ENCODE data around the gene PTGIR.
A peak's percentile ranks its signal among the peaks of the same experiment; 100 is the strongest.

The PTGIR gene

GRCh38 chr19:46661020-46661731 is 36.3 kb upstream of the PTGIR start, which contains the start of gene DACT3:
Gene DACT3 (minus strand): TSS chr19:46661182. CDS start chr19:46661064, 118 bp downstream.
- Histone ChIP-seq H3K4me3 (ENCODE audit: low read depth, low read length) (peak within 1 kb of the TSS; percentile 73), H3K27ac (peak within 1 kb of the TSS; percentile 62)
- no peak for TF ChIP-seq CTCF (IDR thresholded peaks at IDR 0.05; ENCODE audit: low read depth, low read length)

GRCh38 chr19:46660551-46661019 is 35.7 kb upstream of the PTGIR start:
- no peak for TF ChIP-seq CTCF (IDR thresholded peaks at IDR 0.05; ENCODE audit: low read depth, low read length)
- peak overlapping the region; percentile 51 for H3K27ac ChIP-seq
- DNase-seq, result peak; percentile 43

More at GRCh38 chr19:46661020-46661731, 36.3 kb upstream of the PTGIR start, which contains the start of gene DACT3:
- Histone ChIP-seq H3K36me3 (no peaks in the 10 kb centered on the region), H3K27me3 (ENCODE audit: insufficient read depth, low read depth, severe bottlenecking) (no peaks in the 10 kb centered on the region), H3K9me3 (ENCODE audit: severe bottlenecking) (no peaks in the 10 kb centered on the region)
- DNase-seq, result peak; percentile 100

DNA sequence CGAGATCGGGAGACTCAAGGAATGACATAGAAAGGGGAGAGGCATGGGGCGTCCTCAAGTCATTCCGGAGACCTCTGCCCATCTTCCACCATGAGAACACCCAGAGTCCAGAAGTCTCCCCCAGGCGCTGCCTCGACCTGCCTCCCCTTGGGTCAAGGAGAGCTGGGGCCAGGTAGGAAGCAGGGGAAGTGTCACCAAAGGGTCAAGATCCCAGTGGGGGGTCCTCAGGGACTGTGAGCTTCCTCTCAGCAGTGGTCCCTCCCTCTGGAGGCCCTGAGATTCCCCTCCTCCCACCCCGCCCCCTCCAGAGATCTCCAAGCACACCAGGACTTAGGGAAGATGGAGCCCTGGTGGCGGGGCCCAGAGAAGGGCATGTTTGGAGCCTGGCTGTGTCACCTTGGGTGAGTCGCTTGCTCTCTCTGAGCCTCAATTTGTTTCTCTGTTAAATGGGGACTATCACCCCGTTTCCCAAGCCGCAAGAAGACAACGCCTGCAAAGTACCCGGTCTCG is 35.2 kb upstream of the PTGIR start:
- DNase-seq, result peak; percentile 75
- Histone ChIP-seq H3K9me3 (ENCODE audit: severe bottlenecking) (no peaks in the 10 kb centered on the region), H3K27me3 (ENCODE audit: insufficient read depth, low read depth, severe bottlenecking) (no peaks in the 10 kb centered on the region), H3K4me3 (ENCODE audit: low read depth, low read length) (peak overlapping the region; percentile 73), H3K36me3 (no peaks in the 10 kb centered on the region), H3K27ac (peak overlapping the region; percentile 51)
- TF ChIP-seq CTCF (IDR thresholded peaks at IDR 0.05; ENCODE audit: low read depth, low read length), result 0 out of 2 replicates have a peak, but pooled peaks have one; percentile 0

More at GRCh38 chr19:46660551-46661019, 35.7 kb upstream of the PTGIR start:
- H3K27me3 ChIP-seq (ENCODE audit: insufficient read depth, low read depth, severe bottlenecking), result no peaks in the 10 kb centered on the region
- no peaks in the 10 kb centered on the region for H3K36me3 ChIP-seq
- H3K9me3 ChIP-seq (ENCODE audit: severe bottlenecking), result no peaks in the 10 kb centered on the region
- peak overlapping the region; percentile 73 for H3K4me3 ChIP-seq (ENCODE audit: low read depth, low read length)

- no peaks in the 10 kb centered on the region for H3K27me3 ChIP-seq (ENCODE audit: insufficient read depth, low read depth, severe bottlenecking)
- H3K4me3 ChIP-seq (ENCODE audit: low read depth, low read length), result peak overlapping the region; percentile 73
- H3K27ac ChIP-seq, result peak overlapping the region; percentile 51
- TF ChIP-seq CTCF (IDR thresholded peaks at IDR 0.05; ENCODE audit: low read depth, low read length), result no peak
- DNase-seq, result peak; percentile 73
- no peaks in the 10 kb centered on the region for H3K36me3 ChIP-seq
- H3K9me3 ChIP-seq (ENCODE audit: severe bottlenecking), result no peaks in the 10 kb centered on the region
Measured at GRCh38 chr19:46659151-46660007, 34.5 kb upstream of the PTGIR start.

GRCh38 chr19:46656541-46656940 is 31.7 kb upstream of the PTGIR start:
- H3K36me3 ChIP-seq, result no peaks in the 10 kb centered on the region
- DNase-seq, result no peak
- H3K4me3 ChIP-seq (ENCODE audit: low read depth, low read length), result no peak overlapping the region
- no peaks in the 10 kb centered on the region for H3K9me3 ChIP-seq (ENCODE audit: severe bottlenecking)
- H3K27ac ChIP-seq, result no peak overlapping the region
- TF ChIP-seq CTCF (IDR thresholded peaks at IDR 0.05; ENCODE audit: low read depth, low read length), result no peak
- H3K27me3 ChIP-seq (ENCODE audit: insufficient read depth, low read depth, severe bottlenecking), result no peaks in the 10 kb centered on the region

All from WERI-Rb-1 (cell line).